ENCODE measurements around the gene PURB. TPM values are rescaled to one million over a fixed set of nuclear protein-coding genes. Genes with fewer than 3 reads are reported as not detected.

Gene PURB
- total and polyA plus RNA-seq, 9 of the 15 experiments (the other 6 are each of a cell fraction or from before 2014, with no cell fraction given), result 1.6 to 14.1 (median 8.8) TPM

DNA sequence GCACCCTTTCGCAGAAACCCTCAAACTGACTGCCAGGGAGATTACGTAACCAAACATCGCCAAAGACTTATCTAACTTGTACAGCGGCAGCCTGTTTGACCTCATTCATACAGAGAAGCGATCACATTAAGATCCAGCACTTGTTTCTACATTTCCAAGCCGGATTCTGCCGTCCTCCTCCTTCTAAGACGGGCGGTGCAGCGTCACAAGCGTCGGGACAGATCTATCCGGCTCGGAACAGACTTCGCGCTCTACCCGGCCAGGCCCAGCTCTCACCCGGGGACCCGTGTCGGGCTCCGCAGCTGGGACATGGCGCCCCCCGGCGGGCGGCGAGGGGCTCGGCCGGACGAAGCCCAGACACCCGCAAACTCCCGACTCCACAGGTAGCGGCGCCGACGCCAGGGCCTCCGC is 37.8 kb downstream of the PURB start (continued):
- TF ChIP-seq KHSRP (IDR thresholded peaks at IDR 0.05), result peak; percentile 48; the same call in 1 of the 2 replicates
- TF ChIP-seq ZBTB5 (IDR thresholded peaks at IDR 0.05), result no peak
- no peak for TF ChIP-seq ZNF274 (IDR thresholded peaks at IDR 0.05; ENCODE audit: borderline replicate concordance, low read depth, low read length)
- TF ChIP-seq ZNF140 (CRISPR knock-in tag; IDR thresholded peaks at IDR 0.05), result no peak
- TF ChIP-seq ILK (tag; IDR thresholded peaks at IDR 0.05; ENCODE audit: borderline replicate concordance, low read depth), result no peak
- TF ChIP-seq PTTG1 (tag; IDR thresholded peaks at IDR 0.05; ENCODE audit: low read depth), result no peak
- TF ChIP-seq RFX7 (CRISPR knock-in tag; IDR thresholded peaks at IDR 0.05), result no peak
- no peak for TF ChIP-seq HNRNPH1 (optimal IDR thresholded peaks at IDR 0.05; ENCODE audit: low read depth, low read length)
- TF ChIP-seq, protein P1, sequence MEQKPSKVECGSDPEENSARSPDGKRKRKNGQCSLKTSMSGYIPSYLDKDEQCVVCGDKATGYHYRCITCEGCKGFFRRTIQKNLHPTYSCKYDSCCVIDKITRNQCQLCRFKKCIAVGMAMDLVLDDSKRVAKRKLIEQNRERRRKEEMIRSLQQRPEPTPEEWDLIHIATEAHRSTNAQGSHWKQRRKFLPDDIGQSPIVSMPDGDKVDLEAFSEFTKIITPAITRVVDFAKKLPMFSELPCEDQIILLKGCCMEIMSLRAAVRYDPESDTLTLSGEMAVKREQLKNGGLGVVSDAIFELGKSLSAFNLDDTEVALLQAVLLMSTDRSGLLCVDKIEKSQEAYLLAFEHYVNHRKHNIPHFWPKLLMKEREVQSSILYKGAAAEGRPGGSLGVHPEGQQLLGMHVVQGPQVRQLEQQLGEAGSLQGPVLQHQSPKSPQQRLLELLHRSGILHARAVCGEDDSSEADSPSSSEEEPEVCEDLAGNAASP (IDR thresholded peaks at IDR 0.05), result no peak
- 0 out of 2 replicates have a peak, but pooled peaks have one; percentile 33 for TF ChIP-seq ZNF583 (CRISPR knock-in tag; IDR thresholded peaks at IDR 0.05)
- TF ChIP-seq GTF2F1 (IDR thresholded peaks at IDR 0.05; ENCODE audit: low read depth, low read length), result no peak
- TF ChIP-seq SMAD4 (CRISPR knock-in tag; conservative IDR thresholded peaks at IDR 0.05), result peak; percentile 99
- TF ChIP-seq ESRRA (IDR thresholded peaks at IDR 0.05; ENCODE audit: borderline replicate concordance, low read depth), result no peak; the same call in 1 of the 2 replicates
- TF ChIP-seq BCOR (IDR thresholded peaks at IDR 0.05), result peak; percentile 92
- no peak for TF ChIP-seq ZNF717 (CRISPR knock-in tag; IDR thresholded peaks at IDR 0.05)
- no peak for TF ChIP-seq HEY1 (CRISPR knock-in tag; IDR thresholded peaks at IDR 0.05; ENCODE audit: borderline replicate concordance)
- TF ChIP-seq ZNF77 (CRISPR knock-in tag; IDR thresholded peaks at IDR 0.05), result no peak
- TF ChIP-seq CBFB (CRISPR knock-in tag; IDR thresholded peaks at IDR 0.05), result peak; percentile 78
- no peak for TF ChIP-seq SMARCB1 (IDR thresholded peaks at IDR 0.05; ENCODE audit: insufficient read length, low read depth)
- TF ChIP-seq PPARD (CRISPR knock-in tag; IDR thresholded peaks at IDR 0.05), result no peak
- TF ChIP-seq ZKSCAN8 (CRISPR knock-in tag; IDR thresholded peaks at IDR 0.05), result no peak
- peak; percentile 56; the same call in 1 of the 2 replicates for TF ChIP-seq MYNN (IDR thresholded peaks at IDR 0.05)
- no peak for TF ChIP-seq MYNN (CRISPR knock-in tag; IDR thresholded peaks at IDR 0.05)
- no peak for TF ChIP-seq SPI1 (IDR thresholded peaks at IDR 0.05; ENCODE audit: borderline replicate concordance, low read depth, low read length)
- TF ChIP-seq SREBF2 (CRISPR knock-in tag; IDR thresholded peaks at IDR 0.05), result no peak
- TF ChIP-seq XRCC4 (IDR thresholded peaks at IDR 0.05; ENCODE audit: extremely low read depth, insufficient read depth, insufficient read length), result no peak
- peak in 1 of 2 experiments; percentile 29; a peak in 1 of 3 replicates for TF ChIP-seq CBX3 (IDR thresholded peaks at IDR 0.05; ENCODE audit: borderline replicate concordance in 1 of 2, low read length in 2 of 2)
- TF ChIP-seq SIN3A (IDR thresholded peaks at IDR 0.05; ENCODE audit: borderline replicate concordance in 2 of 2, control insufficient read depth in 1 of 2, low read depth in 2 of 2, low read length in 2 of 2), result peak in 1 of 2 experiments; percentile 79; a peak in 2 of 4 replicates
- no peak for TF ChIP-seq ZNF212 (CRISPR knock-in tag; IDR thresholded peaks at IDR 0.05)
- no peak for TF ChIP-seq SMAD2 (IDR thresholded peaks at IDR 0.05; ENCODE audit: low read depth, low read length)

Data from K562 (cell line).